Activated naive CD4-positive, alpha-beta T cell treated with anti-CD3 and anti-CD28 coated beads, Interleukin-2, amount 50 U/mL, for 16 hours (primary cell): ENCODE results near the gene INPPL1.

Experiments
- DNase-seq: peaks from one replicate; pipeline ENCODE4 v3.0.0-alpha.2; 2020

INPPL1 gene

DNA sequence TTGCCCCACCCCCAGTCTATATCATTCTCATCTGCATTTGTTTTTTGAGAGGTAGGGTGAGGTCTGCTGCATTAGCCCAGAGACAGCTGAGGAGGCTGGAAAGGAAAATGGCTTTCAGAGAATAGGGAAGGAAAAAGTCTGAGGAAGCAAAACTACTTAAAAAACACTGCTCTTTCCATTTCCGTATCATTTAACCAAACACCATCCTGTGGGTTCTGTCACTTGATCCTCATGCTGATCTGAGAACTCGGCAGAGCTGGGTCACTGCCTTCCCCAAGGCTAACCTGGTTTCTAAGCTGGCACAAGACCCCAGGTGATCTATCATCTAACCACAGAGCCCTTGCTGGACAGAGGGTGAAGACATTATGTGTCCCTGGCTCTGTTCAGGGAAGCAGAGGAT lies 6.7 kb upstream of the INPPL1 start:
- DNase-seq: no peak

DNA sequence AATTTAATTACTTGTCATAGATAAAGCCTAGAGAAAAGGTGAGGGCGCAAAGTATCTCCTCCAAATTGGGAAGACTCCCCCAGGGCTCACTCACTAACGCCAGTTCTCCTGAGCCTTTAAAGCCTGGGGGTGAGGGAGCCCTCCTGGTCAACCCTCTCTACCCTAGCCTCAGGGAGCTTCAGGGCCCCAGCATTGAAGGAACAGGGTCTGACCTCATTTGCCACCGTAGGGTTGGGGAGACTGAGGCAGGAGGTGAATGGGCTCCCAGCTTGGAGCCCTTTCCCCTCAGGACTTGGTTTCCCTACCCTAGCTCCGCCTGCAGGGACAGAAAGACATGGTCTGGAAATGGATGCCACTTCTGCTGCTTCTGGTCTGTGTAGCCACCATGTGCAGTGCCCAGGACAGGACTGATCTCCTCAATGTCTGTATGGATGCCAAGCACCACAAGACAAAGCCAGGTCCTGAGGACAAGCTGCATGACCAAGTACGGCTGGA lies 6.3 kb upstream of the INPPL1 start:
- no peak for DNase-seq

DNA sequence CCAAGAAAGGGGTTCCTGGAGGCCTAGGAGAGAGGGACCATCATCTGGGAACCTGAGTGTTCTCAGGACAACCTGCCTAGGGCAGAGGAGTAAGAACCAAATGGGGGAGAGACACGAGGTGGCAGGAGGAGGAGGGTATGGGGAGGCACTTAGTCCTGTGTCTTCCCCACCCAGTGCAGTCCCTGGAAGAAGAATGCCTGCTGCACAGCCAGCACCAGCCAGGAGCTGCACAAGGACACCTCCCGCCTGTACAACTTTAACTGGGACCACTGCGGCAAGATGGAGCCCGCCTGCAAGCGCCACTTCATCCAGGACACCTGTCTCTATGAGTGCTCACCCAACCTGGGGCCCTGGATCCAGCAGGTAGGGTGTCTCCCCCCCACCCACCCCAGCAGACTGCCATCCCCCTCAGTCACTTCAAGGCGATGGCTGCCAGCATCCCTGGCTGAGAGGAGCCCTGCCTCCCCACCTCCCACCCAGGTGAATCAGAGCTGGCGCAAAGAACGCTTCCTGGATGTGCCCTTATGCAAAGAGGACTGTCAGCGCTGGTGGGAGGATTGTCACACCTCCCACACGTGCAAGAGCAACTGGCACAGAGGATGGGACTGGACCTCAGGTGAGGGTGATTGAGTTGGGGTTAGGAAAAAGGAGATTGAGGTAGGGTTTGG lies 3.7 kb upstream of the INPPL1 start:
- no peak for DNase-seq

DNA sequence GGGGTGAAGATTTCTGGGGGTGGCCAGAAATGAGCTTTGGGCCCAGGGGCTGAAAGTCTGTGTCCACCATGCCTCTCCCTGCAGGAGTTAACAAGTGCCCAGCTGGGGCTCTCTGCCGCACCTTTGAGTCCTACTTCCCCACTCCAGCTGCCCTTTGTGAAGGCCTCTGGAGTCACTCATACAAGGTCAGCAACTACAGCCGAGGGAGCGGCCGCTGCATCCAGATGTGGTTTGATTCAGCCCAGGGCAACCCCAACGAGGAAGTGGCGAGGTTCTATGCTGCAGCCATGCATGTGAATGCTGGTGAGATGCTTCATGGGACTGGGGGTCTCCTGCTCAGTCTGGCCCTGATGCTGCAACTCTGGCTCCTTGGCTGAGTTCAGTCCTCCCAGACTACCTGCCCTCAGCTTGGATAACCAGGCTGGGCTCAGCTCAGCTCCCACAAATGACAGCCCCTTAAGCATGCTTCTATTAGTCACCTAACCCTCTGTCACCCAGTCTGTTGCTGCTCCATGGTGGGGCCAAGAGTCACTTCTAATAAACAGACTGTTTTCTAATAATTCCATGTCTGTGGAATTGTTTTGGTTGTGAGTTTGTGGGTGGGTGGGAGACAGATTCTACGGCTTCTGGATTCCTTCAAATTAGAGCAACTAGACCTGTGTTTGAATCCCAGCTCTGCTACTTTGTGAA lies 3.0 kb upstream of the INPPL1 start:
- no peak for DNase-seq

DNA sequence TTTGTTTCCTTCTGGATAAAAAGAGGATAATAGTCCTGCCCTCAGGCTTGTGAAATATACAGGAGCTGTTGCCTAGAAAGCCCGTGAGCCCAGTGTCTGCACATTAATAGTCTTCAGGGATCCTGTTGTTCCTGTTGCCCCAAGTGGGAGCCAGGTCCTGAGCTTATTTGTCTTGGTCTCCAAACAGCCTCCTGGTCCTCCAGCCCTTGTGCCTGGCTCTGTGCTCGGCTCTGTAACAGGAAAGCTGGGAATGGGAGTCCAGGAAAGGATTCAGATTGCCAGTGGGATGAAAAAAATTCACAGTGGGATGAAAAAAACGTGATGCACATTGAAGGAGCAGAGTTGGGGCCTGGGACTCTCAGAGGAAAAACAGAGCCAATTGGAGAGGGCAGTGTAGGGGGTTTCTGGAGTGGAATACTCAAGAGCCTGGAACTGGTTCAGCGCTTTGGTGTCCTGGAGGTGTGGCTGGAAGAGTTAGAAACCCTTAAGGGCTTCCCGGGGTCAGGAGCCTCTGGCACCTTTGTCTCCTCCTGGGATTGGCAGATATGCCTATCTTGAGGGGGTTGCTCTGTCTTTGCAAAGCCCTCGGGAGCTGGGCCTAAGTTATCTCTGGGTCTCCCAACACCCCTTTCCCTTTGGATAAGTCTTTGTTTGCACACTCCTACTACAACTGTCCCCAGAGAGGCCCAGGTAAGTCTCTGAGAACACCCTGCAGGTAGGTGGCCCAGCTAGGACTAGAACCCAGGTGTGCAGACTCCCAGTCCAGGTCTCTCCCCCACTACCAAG lies 2.3 kb upstream of the INPPL1 start:
- DNase-seq: no peak

DNA sequence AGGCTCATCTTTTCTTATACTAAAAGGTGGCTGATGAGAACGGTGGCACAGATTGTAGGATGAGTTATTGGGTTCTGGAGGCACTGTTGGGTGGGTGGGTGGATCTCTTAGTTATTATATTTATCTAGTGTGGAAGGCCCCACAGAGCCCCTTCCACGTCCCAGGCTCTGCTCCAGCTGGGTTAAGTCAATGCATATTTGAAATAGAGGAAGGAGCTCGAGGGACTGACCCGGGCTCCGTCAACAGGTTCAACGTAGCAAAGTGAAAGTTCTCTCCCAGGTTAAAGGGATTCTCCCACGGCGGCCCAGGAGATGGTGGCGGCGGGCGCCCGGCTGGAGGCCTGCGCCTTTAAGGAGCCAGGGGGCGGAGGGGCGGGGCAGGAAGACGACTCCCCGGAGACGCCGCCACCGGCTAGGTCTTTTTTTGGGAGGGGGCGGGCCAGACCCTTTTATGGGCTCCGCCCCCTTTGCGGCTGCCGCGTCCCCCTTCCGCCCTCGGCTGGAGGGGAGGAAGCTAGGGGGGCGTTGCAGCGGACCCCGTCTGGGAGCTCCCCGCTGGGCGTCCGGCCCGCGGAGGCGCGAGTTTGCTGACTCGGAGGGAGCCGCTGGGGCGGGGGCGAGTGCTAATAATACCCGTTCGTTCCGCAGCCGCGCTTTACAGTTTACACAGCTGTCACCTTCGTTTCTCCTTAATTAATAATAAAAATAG lies 1.5 kb upstream of the INPPL1 start:
- peak; percentile 94 for DNase-seq

DNA sequence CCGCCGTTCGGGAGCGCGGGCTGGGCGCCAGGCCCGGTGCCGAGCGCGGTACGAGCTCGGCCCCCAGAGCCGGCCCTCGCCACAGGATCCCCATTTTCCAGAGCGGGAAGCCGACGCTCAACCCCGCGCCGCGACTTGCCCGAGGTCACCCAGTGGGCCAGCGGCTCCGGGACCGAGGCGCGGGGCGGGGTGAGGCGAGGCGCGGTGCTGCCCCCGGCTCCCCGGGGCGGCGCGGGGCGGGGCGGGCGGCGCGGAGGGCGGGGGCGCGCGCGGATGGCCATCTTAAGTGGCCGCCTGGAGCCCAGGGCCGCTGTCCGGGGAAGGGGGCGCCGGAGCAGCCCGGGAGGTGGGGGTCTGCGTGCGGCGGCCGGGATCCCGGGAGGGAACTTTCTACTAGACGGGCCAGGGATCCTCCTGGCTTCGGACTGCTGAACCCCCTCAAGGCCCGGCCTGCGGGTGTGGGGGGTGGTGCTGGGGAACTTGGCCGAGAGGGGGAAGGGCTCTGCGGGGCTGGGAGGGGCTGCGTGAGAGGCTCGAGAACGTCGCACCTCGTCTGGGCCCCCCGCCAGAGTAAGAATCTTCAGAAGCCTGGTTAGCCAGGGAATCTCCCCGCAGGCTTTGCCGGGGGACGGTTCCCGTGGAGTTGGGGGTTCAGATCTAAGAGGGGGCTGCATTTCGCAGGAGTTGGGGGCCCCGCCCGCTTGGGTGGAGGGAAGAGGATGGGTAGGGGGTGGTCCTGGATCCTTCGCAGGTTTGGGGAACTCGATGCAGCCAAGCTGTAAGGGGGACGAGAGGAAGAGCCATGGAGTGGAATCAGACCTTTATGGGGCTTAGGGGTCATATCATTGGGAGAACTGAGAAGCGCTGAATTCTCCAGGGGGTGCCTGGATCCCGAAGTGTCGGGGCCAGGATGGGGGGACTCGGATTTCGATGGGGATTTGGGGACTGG lies 678 bp upstream of the INPPL1 start:
- DNase-seq: peak; percentile 58

DNA sequence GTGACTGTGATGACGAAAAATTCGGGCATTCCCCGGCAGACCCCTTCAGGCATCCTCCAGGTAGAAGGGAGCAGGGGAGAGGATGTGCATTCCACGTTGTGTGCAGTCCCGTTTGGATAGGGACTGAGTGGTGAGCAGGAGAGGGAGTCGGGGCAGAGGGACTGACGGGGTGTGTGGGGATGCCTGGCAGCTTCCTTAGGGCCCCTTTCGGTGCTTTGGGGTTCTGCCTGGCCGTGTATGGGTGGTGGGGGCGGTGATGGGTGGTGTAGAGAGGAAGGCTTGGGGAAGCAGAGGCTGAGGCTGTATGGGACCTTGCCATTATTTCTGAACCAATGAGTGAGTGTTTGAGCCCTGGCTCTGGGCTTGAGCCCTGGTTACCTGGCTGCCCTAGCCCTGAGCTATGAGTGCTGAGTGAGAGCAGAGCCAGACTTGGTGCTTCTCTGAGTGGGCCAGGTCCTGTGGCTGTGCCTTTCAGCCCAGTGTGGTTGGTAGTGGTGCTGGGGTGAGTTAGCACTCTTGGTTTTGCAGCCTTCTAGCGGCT lies 914 bp downstream of the INPPL1 start:
- no peak for DNase-seq

DNA sequence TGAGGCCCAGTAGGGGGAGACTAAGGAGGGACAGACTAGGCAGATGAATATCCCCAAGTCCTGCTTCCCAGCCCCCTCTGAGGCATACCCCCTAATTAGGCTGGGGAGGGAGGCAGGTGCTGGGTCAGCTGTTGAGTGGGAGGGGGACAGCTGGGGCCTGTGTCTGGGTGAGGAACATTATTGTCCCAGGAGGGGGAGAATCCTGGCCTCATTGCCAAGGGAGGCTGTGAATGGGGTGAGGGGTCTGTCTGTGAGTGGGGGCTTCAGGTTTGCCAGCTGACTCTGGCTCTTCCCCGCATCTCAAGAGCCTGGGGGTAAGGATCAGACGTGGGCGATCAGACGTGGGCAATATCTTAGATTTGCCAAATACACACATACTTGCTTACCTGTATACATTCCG lies 2.1 kb downstream of the INPPL1 start:
- no peak for DNase-seq

DNA sequence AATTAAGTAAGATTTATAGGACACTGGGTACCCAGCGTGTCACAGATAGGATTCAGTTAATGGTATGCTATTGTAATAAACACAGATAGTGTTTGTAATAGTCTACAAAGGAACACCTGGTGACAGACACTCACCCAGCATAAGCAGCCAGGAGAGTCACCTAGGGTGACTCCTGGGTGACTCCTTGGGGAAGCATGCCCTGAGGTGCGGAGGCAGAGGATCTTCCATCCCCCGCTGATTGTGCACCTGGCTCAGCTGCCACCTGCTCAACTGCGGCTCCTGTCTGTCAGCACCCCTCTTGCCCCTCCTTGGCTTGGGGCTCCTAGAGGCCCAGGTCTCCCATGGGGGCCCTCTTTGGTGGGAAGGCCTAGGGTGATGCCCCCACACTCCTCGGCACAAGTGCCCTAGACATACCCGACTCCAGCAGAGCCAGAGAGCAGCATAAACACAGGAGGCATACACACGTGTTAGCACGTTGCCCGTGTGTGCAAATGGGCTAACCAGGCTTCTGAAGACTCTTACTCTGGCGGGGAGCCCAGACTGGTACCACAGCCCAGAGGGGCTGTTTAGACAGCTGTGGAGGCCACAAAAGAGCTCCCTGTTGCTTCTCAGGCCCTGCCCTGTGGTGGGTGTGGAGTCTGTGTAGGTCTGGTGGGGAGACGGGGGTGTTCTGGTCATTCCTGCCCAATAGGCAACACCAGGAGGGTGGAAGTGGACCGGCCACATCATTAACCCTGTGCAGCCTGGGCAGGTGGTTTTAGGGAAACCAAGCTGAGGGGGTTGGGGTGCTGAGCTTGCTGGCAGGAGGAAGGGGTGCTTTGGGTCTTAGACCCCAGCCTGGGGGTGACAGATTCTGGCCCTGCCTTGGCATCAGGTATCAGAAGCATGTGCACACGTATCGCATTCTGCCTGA lies 3.0 kb downstream of the INPPL1 start:
- DNase-seq: no peak

DNA sequence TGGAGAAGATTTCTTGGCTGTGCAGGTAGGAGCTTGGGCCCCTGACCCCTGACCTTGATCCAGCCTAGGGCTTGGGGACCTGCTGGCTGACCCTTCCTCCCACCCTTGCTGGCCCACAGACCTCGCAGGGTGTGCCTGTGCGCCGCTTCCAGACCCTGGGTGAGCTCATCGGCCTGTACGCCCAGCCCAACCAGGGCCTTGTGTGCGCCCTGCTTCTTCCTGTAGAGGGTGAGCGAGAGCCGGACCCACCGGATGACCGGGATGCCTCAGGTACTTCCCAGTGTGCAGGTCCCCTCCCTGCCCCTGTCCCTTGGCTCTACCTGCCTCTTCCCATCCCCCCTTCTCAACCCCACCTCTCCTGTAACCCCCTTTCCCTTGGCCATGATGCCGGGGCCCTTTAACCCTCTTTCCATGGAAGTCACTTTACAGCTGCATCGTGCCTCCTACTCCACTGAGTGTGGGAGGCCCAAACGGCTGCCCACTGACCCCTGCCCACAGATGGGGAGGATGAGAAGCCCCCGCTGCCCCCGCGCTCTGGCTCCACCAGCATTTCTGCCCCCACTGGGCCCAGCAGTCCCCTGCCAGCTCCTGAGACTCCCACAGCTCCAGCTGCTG lies 3.8 kb downstream of the INPPL1 start:
- DNase-seq: no peak

DNA sequence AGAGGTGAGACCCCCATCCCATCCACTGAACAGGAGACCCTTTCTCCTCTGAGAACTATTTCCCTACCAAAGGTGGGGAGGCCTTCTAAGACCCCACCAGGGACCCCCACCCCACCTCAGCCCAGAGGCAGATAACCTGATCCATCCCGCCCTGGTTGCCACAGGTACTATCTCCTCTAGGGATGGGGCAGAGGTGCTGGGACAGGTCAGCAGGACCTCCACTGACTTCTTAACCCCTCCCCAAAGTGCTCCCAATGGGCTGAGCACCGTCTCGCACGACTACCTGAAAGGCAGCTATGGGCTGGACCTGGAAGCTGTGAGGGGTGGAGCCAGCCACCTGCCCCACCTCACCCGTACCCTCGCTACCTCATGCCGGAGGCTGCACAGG lies 4.3 kb downstream of the INPPL1 start:
- no peak for DNase-seq

DNA sequence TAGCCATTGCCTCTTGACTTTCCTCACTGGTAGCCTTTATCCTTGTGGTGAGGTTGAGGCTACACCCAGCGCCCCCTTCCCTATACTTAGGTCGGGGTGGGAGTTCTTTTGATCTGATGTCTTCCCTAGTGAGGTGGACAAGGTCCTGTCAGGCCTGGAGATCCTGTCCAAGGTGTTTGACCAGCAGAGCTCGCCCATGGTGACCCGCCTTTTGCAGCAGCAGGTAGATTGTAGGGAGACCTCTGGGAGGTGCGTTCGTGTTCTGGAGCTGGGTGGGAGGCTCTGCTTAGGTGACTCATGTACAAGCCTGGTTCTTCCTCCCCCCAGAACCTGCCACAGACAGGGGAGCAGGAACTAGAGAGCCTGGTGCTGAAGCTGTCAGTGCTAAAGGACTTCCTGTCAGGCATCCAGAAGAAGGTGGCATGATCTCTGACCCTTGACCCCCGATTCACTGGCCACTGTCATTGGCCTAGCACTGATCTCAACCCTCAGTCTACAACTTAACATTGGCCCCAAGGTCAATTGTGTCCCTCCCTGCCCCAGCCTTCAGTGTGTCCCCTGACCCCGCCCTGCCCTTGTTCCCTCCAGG lies 4.9 kb downstream of the INPPL1 start:
- no peak for DNase-seq

DNA sequence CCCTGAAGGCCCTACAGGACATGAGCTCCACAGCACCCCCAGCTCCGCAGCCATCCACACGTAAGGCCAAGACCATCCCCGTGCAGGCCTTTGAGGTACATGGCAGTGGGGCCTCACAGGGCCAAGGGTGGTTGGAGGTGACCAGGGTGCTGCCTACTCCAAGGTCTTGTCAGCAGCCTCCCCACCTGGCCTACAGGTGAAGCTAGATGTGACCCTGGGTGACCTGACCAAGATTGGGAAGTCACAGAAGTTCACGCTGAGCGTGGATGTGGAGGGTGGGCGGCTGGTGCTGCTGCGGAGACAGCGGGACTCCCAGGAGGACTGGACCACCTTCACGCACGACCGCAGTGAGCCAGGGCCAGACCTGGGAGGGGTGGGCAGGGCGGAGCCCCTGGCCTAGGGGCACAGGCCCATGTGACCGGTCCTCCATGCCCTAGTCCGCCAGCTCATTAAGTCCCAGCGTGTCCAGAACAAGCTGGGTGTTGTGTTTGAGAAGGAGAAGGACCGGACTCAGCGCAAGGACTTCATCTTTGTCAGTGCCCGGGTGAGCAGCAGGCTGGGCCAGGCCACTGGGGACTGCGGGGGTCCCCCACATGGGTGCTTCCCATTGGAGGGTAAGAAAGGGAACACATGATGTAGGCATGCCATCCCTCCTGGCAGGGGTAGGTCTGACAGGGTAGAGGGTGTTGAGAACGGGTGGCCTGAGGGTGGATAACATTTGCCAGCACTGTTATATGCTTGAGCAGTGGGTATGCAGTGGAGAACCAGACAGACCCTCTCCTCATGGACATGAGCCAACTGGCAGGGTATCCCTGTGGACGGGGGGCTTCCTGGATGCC lies 5.6 kb downstream of the INPPL1 start:
- DNase-seq: no peak

DNA sequence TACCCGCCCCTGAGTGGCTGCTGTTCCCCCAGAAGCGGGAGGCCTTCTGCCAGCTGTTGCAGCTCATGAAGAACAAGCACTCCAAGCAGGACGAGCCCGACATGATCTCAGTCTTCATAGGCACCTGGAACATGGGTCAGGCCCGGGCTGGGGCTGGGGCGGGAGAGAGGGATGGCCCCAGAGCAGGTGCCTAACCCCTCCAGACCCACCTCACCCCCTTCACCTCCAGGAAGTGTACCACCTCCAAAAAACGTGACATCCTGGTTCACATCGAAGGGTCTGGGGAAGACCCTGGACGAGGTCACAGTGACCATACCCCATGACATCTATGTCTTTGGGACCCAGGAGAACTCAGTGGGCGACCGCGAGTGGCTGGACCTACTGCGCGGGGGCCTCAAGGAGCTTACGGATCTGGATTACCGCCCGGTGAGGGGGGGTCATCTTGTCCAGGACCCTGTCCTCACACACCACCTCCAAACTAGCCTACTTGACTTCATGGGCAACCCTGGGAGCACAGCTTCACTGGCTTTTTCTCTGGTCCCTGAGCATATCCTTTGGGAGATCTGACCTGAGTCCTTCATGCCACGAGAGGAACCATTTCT lies 6.3 kb downstream of the INPPL1 start:
- no peak for DNase-seq

DNA sequence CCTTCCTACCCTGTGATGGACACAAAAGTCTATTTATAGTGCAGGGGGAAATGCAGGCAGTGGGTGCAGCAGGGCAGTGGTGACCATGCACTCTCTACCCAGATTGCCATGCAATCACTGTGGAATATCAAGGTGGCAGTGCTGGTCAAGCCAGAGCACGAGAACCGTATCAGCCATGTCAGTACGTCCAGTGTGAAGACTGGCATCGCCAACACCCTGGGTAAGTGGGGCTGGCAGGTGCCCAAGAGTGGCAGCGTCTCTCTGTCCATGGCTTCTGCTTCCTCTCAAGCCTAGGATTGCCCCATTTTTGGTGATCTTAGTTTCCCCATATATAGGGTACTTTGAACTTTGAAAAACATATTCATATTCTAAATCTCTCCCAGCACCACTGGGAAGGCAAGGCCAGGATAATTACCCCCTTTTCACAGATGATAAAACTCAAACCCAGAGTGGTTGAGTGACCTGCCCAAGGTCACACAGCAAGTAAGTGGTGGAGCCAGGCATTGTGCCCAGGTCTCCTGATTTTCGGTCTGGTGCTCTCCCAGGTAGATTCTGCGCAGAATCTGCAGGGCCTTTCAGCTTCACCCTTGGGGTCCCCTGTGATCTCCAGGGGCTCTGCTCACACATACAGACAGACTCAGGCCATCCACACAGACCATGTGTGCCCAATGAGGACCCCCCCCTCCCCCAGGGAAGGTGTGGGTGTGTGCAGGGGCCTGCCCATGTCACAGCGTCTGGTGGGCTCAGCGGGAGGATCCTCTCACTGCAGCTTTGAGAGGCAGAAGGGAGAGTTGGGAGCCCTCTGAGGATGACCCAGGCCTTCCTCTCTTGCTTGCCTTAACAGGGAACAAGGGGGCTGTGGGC lies 7.1 kb downstream of the INPPL1 start:
- DNase-seq: no peak
